Lower leg skin (tissue), 3 donors: ENCODE results near the gene ARHGAP4.

ENCODE experiments used
- CTCF ChIP-seq, 3 donors: fragments of 450-650 bp; IDR thresholded peaks; one replicate each; pipeline ENCODE4 v1.5.1; 2016; ENCODE audit warnings: antibody characterized with exemption in 3 of 3, mild to moderate bottlenecking in 3 of 3, moderate library complexity in 2 of 3
- POLR2A ChIP-seq, 2 donors: fragments of 450-650 bp; IDR thresholded peaks; one replicate each; pipeline ENCODE4 v1.6.1; 2016 to 2017; ENCODE audit warnings: antibody characterized with exemption in 2 of 2, mild to moderate bottlenecking in 1 of 2, moderate library complexity in 1 of 2

GRCh38 chrX:153927672-153927921 is 1.5 kb upstream of the ARHGAP4 start:
- no peak for TF ChIP-seq CTCF (IDR thresholded peaks at IDR 0.05)
- TF ChIP-seq POLR2A (IDR thresholded peaks at IDR 0.05) = no peak
